Ishikawa (cell line): ENCODE data around the gene CD2AP.
A peak's percentile ranks its signal among the peaks of the same experiment; 100 is the strongest.

Experiments
- CEBPB ChIP-seq: IDR thresholded peaks from 2 replicates; pipeline ENCODE4 v1.6.1; 2012
- CREB1 ChIP-seq: IDR thresholded peaks from 2 replicates; pipeline ENCODE4 v1.6.1; 2012; ENCODE audit warnings: low read depth
- EGR1 ChIP-seq: IDR thresholded peaks from 2 replicates; pipeline ENCODE4 v1.6.1; 2012
- EP300 ChIP-seq: IDR thresholded peaks from 2 replicates; pipeline ENCODE4 v1.6.1; 2012; ENCODE audit warnings: borderline replicate concordance
- FOXM1 ChIP-seq: IDR thresholded peaks from 2 replicates; pipeline ENCODE4 v1.6.1; 2012; ENCODE audit warnings: low read depth, borderline replicate concordance
- NFIC ChIP-seq: IDR thresholded peaks from 2 replicates; pipeline ENCODE4 v1.6.1; 2012
- RAD21 ChIP-seq: IDR thresholded peaks from 2 replicates; pipeline ENCODE4 v1.6.1; 2012; ENCODE audit warnings: low read depth
- TAF1 ChIP-seq: IDR thresholded peaks from 2 replicates; pipeline ENCODE4 v1.6.1; 2012; ENCODE audit warnings: low read depth, mild to moderate bottlenecking
- TCF12 ChIP-seq: IDR thresholded peaks from 2 replicates; pipeline ENCODE4 v1.6.1; 2012; ENCODE audit warnings: low read depth
- TEAD4 ChIP-seq: IDR thresholded peaks from 2 replicates; pipeline ENCODE4 v1.6.1; 2012
- YY1 ChIP-seq: IDR thresholded peaks from 2 replicates; pipeline ENCODE4 v1.6.1; 2012; ENCODE audit warnings: low read depth
- ZBTB7A ChIP-seq: IDR thresholded peaks from 2 replicates; pipeline ENCODE4 v1.6.1; 2012; ENCODE audit warnings: low read depth
- TF ChIP-seq, protein P1 (sequence below): IDR thresholded peaks from 2 replicates; pipeline ENCODE4 v1.6.1; 2012; ENCODE audit warnings: low read depth, mild to moderate bottlenecking
- TF ChIP-seq, protein P2 (sequence below): IDR thresholded peaks from 2 replicates; pipeline ENCODE4 v1.6.1; 2012
- TF ChIP-seq, protein P3 (sequence below): IDR thresholded peaks from 2 replicates; pipeline ENCODE4 v1.6.1; 2012

The CD2AP gene

DNA sequence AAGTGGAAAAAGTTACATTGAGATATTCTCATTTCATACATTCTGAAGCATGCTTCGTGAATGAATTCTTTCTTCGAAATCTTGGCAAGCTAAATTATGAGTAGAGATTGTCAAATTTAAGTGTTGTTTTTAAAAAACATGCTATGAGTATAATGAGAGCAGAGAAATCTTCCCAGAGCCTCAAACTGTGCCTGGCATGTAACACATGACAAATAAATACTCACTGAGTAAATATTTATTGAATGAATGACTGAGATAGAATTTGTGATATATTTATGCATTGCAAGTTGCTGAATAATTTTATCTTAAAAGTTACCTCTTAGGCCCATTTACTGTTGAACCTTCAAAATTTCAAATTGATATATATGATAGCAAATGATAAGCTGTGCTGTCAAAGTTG lies 24.7 kb upstream of the CD2AP start:
- no peak for TF ChIP-seq TCF12
- TF ChIP-seq NFIC: no peak
- TF ChIP-seq TAF1: no peak

DNA sequence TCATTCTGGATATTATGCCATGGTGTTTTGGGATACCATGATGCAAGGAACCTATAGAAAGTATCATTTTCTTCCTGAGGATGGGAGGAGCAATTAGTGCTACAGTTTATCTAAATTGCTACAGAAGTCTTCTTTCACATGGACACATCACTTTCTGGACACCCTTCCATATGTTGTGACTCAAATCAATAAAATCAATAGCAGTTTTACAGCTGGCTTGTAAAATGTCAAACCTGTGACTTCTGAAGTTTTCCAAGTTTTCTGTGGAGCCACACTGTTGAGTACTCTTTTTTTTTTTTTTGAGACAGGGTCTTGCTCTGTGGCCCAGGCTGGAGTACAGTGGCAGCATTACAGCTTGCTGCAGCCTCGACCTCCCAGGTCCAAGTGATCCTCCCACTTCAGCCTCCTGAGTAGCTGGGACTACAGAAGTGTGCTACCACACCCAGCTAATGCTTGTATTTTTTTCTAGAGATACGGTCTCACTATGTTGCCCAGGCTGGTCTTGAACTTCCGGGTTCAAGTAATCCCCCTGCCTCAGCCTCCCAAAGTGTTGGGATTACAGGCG lies 24.1 kb upstream of the CD2AP start:
- TF ChIP-seq TCF12: no peak
- no peak for TF ChIP-seq FOXM1
- no peak for TF ChIP-seq TAF1

DNA sequence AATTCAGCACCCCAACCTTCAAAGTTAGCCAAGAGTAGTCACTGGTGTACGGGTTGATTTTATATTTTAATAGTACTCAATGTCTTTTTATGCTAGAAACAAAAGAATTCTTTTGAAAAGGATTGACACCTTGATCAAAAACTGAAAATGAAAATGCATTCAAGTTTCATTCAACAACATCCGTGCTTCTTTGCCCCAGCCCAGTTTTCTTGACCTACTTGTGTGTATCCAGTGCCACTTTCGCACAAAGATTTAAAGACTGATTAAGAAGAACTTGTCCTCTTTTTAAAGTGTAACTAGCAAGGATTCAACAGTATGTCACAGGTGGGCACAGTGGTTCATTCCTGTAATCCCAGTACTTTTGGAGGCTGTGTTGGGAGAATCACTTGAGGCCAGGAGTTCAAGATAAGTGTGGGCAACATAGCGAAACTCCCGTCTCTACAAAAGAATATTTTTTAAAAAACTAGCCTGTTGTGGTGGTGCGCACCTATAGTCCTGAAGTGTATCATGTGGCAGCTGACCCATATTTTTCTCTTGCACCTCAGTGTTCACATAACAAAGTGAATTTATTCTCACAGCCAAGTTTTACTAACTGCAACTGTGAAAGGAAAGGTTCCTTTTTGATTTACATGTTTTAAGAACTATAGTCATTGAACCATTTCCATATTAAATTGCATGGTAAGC lies 22.7 kb upstream of the CD2AP start:
- TF ChIP-seq ZBTB7A (no peak), TEAD4 (no peak), EP300 (no peak), EGR1 (no peak), NFIC (no peak), TAF1 (no peak), CEBPB (no peak), YY1 (no peak), RAD21 (no peak)
- TF ChIP-seq, protein P1, sequence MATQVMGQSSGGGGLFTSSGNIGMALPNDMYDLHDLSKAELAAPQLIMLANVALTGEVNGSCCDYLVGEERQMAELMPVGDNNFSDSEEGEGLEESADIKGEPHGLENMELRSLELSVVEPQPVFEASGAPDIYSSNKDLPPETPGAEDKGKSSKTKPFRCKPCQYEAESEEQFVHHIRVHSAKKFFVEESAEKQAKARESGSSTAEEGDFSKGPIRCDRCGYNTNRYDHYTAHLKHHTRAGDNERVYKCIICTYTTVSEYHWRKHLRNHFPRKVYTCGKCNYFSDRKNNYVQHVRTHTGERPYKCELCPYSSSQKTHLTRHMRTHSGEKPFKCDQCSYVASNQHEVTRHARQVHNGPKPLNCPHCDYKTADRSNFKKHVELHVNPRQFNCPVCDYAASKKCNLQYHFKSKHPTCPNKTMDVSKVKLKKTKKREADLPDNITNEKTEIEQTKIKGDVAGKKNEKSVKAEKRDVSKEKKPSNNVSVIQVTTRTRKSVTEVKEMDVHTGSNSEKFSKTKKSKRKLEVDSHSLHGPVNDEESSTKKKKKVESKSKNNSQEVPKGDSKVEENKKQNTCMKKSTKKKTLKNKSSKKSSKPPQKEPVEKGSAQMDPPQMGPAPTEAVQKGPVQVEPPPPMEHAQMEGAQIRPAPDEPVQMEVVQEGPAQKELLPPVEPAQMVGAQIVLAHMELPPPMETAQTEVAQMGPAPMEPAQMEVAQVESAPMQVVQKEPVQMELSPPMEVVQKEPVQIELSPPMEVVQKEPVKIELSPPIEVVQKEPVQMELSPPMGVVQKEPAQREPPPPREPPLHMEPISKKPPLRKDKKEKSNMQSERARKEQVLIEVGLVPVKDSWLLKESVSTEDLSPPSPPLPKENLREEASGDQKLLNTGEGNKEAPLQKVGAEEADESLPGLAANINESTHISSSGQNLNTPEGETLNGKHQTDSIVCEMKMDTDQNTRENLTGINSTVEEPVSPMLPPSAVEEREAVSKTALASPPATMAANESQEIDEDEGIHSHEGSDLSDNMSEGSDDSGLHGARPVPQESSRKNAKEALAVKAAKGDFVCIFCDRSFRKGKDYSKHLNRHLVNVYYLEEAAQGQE: no peak
- TF ChIP-seq, protein P2, sequence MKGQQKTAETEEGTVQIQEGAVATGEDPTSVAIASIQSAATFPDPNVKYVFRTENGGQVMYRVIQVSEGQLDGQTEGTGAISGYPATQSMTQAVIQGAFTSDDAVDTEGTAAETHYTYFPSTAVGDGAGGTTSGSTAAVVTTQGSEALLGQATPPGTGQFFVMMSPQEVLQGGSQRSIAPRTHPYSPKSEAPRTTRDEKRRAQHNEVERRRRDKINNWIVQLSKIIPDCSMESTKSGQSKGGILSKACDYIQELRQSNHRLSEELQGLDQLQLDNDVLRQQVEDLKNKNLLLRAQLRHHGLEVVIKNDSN: no peak
- TF ChIP-seq, protein P3, sequence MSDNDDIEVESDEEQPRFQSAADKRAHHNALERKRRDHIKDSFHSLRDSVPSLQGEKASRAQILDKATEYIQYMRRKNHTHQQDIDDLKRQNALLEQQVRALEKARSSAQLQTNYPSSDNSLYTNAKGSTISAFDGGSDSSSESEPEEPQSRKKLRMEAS: no peak

DNA sequence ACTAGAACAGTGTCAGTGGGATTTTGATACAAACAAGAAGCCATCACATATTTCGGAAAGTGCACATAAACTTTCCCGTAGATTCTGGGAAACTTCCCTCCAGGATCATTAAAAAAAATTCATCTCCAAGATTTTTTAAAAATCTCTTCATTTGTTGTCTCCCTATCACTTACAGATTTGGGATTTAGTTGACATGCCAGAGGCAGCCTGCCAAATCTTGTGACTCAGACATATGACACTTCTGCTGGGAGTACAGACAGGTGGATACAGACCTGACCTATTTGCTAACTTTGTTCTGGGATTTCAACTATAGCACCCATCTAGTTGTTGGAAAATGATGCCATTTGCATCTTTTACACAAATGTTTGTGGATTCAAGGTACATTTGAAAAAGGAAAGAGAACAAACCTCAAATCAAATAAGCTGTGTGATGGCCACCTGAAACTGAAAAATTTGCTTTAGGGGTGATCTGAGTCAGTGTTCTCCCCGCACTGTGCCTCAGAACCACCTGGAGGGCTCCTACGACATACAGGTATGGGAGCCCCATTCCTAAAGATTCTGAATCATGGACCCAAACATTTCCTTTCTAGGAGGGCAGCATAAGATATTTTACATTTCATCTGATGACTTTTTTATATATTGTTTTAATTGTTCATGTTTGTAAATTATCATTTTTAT lies 21.9 kb upstream of the CD2AP start:
- no peak for TF ChIP-seq CREB1
- no peak for TF ChIP-seq RAD21
- peak; percentile 36; the same call in 1 of the 2 replicates for TF ChIP-seq NFIC

DNA sequence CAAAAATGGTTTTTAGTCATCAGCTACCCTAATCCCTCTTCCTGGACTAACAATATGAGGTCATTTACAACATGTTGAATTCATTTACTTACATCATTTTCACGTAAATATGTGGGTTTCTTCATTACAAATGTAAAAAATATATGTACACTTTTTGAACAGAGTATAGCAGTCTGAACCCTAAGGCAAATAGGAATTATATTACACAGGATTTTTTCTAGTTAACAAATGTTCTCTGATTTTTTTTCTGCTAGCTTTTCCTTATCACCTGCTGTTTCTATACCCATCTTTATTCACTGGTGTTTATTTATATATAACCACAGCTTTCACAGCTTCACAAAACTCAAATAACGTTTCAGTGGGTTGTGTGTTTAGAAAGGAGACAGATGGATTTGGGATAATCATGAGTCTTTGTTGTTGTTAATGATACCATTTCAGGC lies 21.0 kb upstream of the CD2AP start:
- TF ChIP-seq CEBPB: no peak
- no peak for TF ChIP-seq YY1
- TF ChIP-seq EP300: no peak
- TF ChIP-seq, protein P2: no peak
- no peak for TF ChIP-seq NFIC
- TF ChIP-seq ZBTB7A: no peak
- TF ChIP-seq EGR1: no peak
- TF ChIP-seq TEAD4: no peak
- no peak for TF ChIP-seq CREB1
- TF ChIP-seq RAD21: no peak

DNA sequence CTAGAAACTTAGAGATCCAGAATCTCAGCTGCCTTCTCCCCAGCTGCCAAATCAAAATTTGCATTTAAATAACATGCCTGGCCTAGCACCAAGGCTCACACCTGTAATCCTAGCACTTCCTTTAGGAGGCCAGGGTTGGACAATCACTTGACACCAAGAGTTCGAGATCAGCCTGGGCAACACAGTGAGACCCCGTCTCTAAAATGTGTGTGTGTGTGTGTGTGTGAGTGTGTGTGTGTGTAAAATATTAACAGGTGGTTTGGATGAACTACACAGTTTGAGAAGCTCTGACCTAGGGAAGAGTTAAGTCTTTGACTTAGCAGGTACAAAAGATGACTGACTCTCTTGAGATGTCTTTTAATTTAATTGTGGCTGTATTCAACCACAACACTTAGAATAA lies 20.2 kb upstream of the CD2AP start:
- TF ChIP-seq TEAD4 (no peak), TAF1 (no peak), FOXM1 (no peak), RAD21 (no peak), TCF12 (no peak), YY1 (no peak), EP300 (no peak), ZBTB7A (no peak), NFIC (no peak)
- TF ChIP-seq, protein P3: no peak
- TF ChIP-seq, protein P1: no peak
